OCI-M2 (cell line): Measurements from ENCODE around the gene BCL2L2.
"Not testable (repeated sequence)": the region's sequence is repeated elsewhere in the genome, so short reads cannot be mapped to it uniquely, and the experiment has no call there.

ENCODE experiments used
- DNase-seq: peaks from one replicate; lab custom pipeline; 2025; ENCODE audit not compliant: unreplicated experiment; lab: John Stamatoyannopoulos, UW

The BCL2L2 gene

GRCh38 chr14:23306412-23307145 lies at the start of gene BCL2L2:
Gene BCL2L2, plus strand, starts transcription at chr14:23306833. Its CDS starts 935 bp downstream, at chr14:23307768.
- no peak for DNase-seq

GRCh38 chr14:23258256-23258655 lies 48.4 kb upstream of the BCL2L2 start:
- DNase-seq: no peak

GRCh38 chr14:23259426-23259825 lies 47.2 kb upstream of the BCL2L2 start:
- DNase-seq: no peak

- DNase-seq: not testable (repeated sequence)
These were observed 45.8 kb upstream of the BCL2L2 start for GRCh38 chr14:23260849-23261248.

GRCh38 chr14:23269193-23269592 lies 37.4 kb upstream of the BCL2L2 start:
- DNase-seq: no peak

GRCh38 chr14:23275412-23275811 lies 31.2 kb upstream of the BCL2L2 start:
- no peak for DNase-seq

GRCh38 chr14:23277189-23277588 lies 29.4 kb upstream of the BCL2L2 start:
- DNase-seq: no peak

GRCh38 chr14:23277928-23278327 lies 28.7 kb upstream of the BCL2L2 start:
- not testable (repeated sequence) for DNase-seq

GRCh38 chr14:23281247-23281646 lies 25.4 kb upstream of the BCL2L2 start:
- no peak for DNase-seq

- DNase-seq: no peak
These were observed 21.7 kb upstream of the BCL2L2 start for GRCh38 chr14:23284654-23285529.

- DNase-seq: no peak
These were observed 21.1 kb upstream of the BCL2L2 start for GRCh38 chr14:23285530-23286019.

- peak; percentile 98 for DNase-seq
These were observed 20.4 kb upstream of the BCL2L2 start, which contains the start of gene HOMEZ for GRCh38 chr14:23286020-23286901. Gene HOMEZ, minus strand, starts transcription at chr14:23286132. Its CDS starts 180 bp downstream, at chr14:23285952.

GRCh38 chr14:23286902-23287479 lies 19.6 kb upstream of the BCL2L2 start:
- DNase-seq: no peak

GRCh38 chr14:23294734-23295561 lies 11.7 kb upstream of the BCL2L2 start:
- DNase-seq: no peak

GRCh38 chr14:23296012-23296777 lies 10.4 kb upstream of the BCL2L2 start:
- no peak for DNase-seq

- no peak for DNase-seq
These were observed 9.5 kb upstream of the BCL2L2 start for GRCh38 chr14:23297096-23297495.

- no peak for DNase-seq
These were observed 8.9 kb upstream of the BCL2L2 start for GRCh38 chr14:23297611-23298277.

GRCh38 chr14:23299211-23299957 lies 7.2 kb upstream of the BCL2L2 start:
- no peak for DNase-seq
